ENCODE measurements around the gene HAUS8. TPM values are rescaled to one million over a fixed set of nuclear protein-coding genes. Genes with fewer than 3 reads are reported as not detected.

The HAUS8 gene
- total and polyA plus RNA-seq, 2 of the 8 experiments (the other 6 are each of a cell fraction or from before 2014, with no cell fraction given) = 18.4 to 23.2 TPM

DNA sequence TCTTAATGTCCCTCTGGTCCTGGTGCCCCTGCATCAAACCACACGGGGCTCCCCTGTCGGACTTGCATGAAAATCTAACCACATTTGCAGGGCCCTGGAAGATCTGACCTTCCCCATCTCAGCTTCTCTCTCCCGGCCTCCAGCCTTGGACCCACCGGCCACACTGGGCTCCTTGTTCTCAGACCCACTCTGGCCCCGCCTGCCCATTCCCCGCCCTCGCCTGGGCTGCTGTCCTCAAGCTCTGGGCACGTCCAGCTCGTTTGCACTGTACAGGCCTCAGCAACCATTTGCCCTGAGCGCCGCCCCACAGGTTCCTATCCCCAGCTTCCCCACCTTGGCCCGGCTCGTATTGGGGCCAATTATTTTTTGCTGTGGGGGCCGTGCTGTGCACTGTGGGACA, 10.9 kb upstream of the HAUS8 start (continued):
- TF ChIP-seq YY1 (IDR thresholded peaks at IDR 0.05; ENCODE audit: low read depth, low read length) (no peak), EGR1 (IDR thresholded peaks at IDR 0.05; ENCODE audit: borderline replicate concordance, low read depth, low read length) (no peak), KDM1A (IDR thresholded peaks at IDR 0.05; ENCODE audit: borderline replicate concordance, low read length) (no peak), CBX8 (IDR thresholded peaks at IDR 0.05; ENCODE audit: borderline replicate concordance, low read depth, low read length) (no peak), KDM5A (IDR thresholded peaks at IDR 0.05; ENCODE audit: low read length) (no peak), PHF8 (conservative IDR thresholded peaks at IDR 0.05; ENCODE audit: low read depth, low read length) (no peak)

Data from H1 (cell line).